ENCODE data around the gene MACF1. TPM values are rescaled to one million over a fixed set of nuclear protein-coding genes. Genes with fewer than 3 reads are reported as not detected.

Gene MACF1
- total and polyA plus RNA-seq, 8 donors, result 16.8 to 662 (median 236) TPM

DNA sequence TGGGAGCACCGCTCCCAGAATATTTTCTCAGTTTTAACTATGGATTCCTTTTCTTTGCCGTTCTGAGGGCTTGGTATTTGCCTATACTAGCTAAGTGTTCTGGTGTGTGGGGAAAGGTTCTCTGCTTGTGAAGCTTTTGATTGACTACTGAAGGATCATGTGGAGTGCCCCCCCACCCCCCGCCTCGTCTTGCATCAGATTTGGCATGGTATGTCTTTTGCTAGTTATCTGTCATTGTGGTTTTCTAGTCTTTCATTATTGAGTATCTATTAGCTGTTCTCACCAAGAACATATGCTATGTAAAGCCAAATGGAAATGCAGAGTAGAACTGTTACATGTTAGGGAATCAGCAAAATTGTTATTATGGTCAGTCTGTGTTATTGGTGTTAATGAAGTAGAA lies 58.3 kb downstream of the MACF1 start:
- intact Hi-C loops (cut with DNase I; ENCODE audit: low total_unique reads), result no loop called here

DNA sequence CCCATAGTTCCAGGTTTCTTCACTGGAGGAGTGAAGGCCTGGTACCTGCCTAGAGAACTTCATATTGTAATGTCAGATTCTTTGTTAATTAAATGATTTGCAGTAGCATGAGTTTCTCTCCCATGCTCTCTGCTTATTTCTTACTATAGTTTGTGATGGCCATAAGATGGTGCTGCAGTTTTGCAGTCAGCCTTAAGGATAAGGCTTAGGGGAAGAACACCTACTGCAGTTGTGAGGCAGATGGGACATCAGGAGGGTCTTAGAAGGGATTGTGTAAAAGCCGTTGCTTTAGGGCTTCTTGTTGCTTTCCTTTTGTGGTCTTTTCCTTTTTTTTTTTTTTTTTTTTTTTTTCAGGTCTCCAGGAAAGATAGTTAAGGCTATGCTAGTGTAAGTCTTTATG lies 61.8 kb downstream of the MACF1 start:
- H3K9me3 ChIP-seq, result no peaks in the 10 kb centered on the region
- H3K27ac ChIP-seq, result no peak overlapping the region
- H3K4me1 ChIP-seq, result peaks cover 21 to 74% (median 38%) of the 10 kb centered on the region in 4 donors
- peak in 1 of 2 donors; percentile 49 for DNase-seq
- no peak overlapping the region for H3K4me3 ChIP-seq
- TF ChIP-seq EP300 (IDR thresholded peaks at IDR 0.05), result no peak
- TF ChIP-seq POLR2A (IDR thresholded peaks at IDR 0.05), result no peak
- TF ChIP-seq, protein P1, sequence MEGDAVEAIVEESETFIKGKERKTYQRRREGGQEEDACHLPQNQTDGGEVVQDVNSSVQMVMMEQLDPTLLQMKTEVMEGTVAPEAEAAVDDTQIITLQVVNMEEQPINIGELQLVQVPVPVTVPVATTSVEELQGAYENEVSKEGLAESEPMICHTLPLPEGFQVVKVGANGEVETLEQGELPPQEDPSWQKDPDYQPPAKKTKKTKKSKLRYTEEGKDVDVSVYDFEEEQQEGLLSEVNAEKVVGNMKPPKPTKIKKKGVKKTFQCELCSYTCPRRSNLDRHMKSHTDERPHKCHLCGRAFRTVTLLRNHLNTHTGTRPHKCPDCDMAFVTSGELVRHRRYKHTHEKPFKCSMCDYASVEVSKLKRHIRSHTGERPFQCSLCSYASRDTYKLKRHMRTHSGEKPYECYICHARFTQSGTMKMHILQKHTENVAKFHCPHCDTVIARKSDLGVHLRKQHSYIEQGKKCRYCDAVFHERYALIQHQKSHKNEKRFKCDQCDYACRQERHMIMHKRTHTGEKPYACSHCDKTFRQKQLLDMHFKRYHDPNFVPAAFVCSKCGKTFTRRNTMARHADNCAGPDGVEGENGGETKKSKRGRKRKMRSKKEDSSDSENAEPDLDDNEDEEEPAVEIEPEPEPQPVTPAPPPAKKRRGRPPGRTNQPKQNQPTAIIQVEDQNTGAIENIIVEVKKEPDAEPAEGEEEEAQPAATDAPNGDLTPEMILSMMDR (IDR thresholded peaks at IDR 0.05), result no peak
- no peak for TF ChIP-seq POLR2AphosphoS5 (IDR thresholded peaks at IDR 0.05)
- peaks cover 0 to 4% (median 0%) of the 10 kb centered on the region in 4 donors for H3K36me3 ChIP-seq
- H3K27me3 ChIP-seq, result no peaks in the 10 kb centered on the region
- 20 to 42% (median 33%) methylated on average over 1 of the region's 1 CpG for WGBS, 5 donors
- intact Hi-C loops (cut with DNase I; ENCODE audit: low total_unique reads), result no loop called here

More for the DNA sequence above, 58.3 kb downstream of the MACF1 start:
- H3K9me3 ChIP-seq, result no peaks in the 10 kb centered on the region
- WGBS, 5 donors, result 66 to 82% (median 73%) methylated on average over 4 of the region's 4 CpGs
- no peak overlapping the region for H3K4me3 ChIP-seq
- DNase-seq, result no peak
- H3K27me3 ChIP-seq, result no peaks in the 10 kb centered on the region
- peaks cover 7 to 54% (median 18%) of the 10 kb centered on the region in 4 donors for H3K4me1 ChIP-seq
- TF ChIP-seq, protein P1 (IDR thresholded peaks at IDR 0.05), result no peak
- TF ChIP-seq POLR2AphosphoS5 (IDR thresholded peaks at IDR 0.05) (no peak), EP300 (IDR thresholded peaks at IDR 0.05) (no peak), POLR2A (IDR thresholded peaks at IDR 0.05) (no peak)
- H3K27ac ChIP-seq, result peak overlapping the region in 1 of 5 donors; percentile 11
- H3K36me3 ChIP-seq, result peaks cover 0 to 25% (median 20%) of the 10 kb centered on the region in 4 donors

DNA sequence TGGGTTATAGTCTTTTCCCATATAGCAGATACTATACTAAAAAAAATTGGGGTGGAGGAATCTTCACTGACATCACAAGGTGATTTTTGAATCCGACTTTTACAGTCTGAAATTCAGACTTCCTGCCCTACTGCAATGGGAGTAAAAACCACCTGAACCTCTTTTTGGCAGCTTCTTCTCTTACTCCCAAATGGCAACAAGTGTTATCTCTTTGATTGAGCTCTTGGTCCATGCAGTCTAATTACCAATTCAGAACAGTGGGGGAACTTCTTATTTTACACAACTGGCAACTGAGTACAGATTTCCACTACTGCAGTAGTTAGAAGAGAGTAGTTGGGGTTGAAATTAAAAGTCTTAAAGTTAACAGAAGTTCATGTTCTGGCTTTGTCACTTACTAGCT lies 62.3 kb downstream of the MACF1 start:
- Histone ChIP-seq H3K36me3 (peaks cover 0 to 4% (median 0%) of the 10 kb centered on the region in 4 donors), H3K4me3 (no peak overlapping the region), H3K4me1 (peaks cover 21 to 74% (median 43%) of the 10 kb centered on the region in 4 donors), H3K27ac (peak overlapping the region in 3 of 5 donors; percentile 68 to 86 (median 84)), H3K27me3 (no peaks in the 10 kb centered on the region), H3K9me3 (no peaks in the 10 kb centered on the region)
- intact Hi-C loops (cut with DNase I; ENCODE audit: low total_unique reads), result no loop called here
- 71 to 85% (median 80%) methylated on average over 1 of the region's 1 CpG for WGBS, 5 donors
- no peak for DNase-seq
- TF ChIP-seq EP300 (IDR thresholded peaks at IDR 0.05) (no peak), POLR2AphosphoS5 (IDR thresholded peaks at IDR 0.05) (no peak), POLR2A (IDR thresholded peaks at IDR 0.05) (no peak)
- TF ChIP-seq, protein P1 (IDR thresholded peaks at IDR 0.05), result no peak

DNA sequence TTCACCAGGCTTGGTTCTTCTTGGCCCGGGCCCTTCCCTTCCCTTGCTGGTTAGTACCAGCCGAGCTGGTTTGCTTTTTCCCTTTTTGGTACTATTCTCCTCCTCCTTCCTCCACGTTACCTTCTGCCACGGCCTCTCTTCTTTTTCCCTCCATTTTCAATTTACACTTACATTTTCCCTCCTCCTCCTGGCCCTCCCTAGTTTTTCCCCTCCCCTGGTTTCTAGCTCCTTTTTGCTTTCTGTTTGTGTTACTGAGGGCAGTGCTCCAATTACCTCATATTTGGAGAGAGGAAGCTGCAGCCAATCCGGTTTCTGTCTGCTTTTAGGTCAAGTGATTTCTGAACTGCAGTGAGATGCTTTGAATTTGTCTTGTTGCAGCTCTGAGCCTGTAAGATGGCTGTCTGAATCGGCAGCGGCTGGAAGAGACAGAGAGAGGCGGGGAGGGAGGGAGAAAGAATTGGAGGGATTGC lies 63.7 kb downstream of the MACF1 start:
- TF ChIP-seq EP300 (IDR thresholded peaks at IDR 0.05) (no peak), POLR2AphosphoS5 (IDR thresholded peaks at IDR 0.05) (peak in 2 of 3 donors; percentile 10 to 46)
- TF ChIP-seq, protein P1 (IDR thresholded peaks at IDR 0.05), result no peak
- H3K27me3 ChIP-seq, result no peaks in the 10 kb centered on the region
- H3K9me3 ChIP-seq, result no peaks in the 10 kb centered on the region
- intact Hi-C loops (cut with DNase I; ENCODE audit: low total_unique reads), result no loop called here
- H3K27ac ChIP-seq, result peak overlapping the region; percentile 68 to 86 (median 81)
- peak in 1 of 2 donors; percentile 92 for DNase-seq
- WGBS, 5 donors, result 7 to 20% (median 11%) methylated on average over 8 of the region's 8 CpGs
- H3K4me3 ChIP-seq, result peak overlapping the region; percentile 32 to 39 (median 32)
- no peaks in the 10 kb centered on the region for H3K36me3 ChIP-seq
- H3K4me1 ChIP-seq, result peaks cover 33 to 76% (median 53%) of the 10 kb centered on the region in 4 donors
